Fibroblast of lung (primary cell): ENCODE data around the gene CLDN8. TPM values are rescaled to one million over a fixed set of nuclear protein-coding genes. Genes with fewer than 3 reads are reported as not detected.

Source experiments
- DNase-seq, 2 donors: peaks; one replicate each; pipeline versions ENCODE4 v3.0.0 to v3.0.0-alpha.2; 2010; ENCODE audit warnings: low read depth in 2 of 2
- H2AFZ ChIP-seq: 2 replicates; pipeline ENCODE4 v1.5.1; 2012; ENCODE audit warnings: low read length, control low read depth, inconsistent platforms
- H3K27ac ChIP-seq: 2 replicates; pipeline ENCODE4 v1.5.1; 2011; ENCODE audit warnings: low read length, control low read depth; ENCODE audit not compliant: insufficient read depth
- H3K27me3 ChIP-seq: 2 replicates; pipeline ENCODE4 v1.5.1; 2011; ENCODE audit warnings: mild to moderate bottlenecking, low read length; ENCODE audit not compliant: control insufficient read depth, insufficient read depth
- H3K36me3 ChIP-seq: 2 replicates; pipeline ENCODE4 v1.5.1; 2011; ENCODE audit warnings: low read length; ENCODE audit not compliant: control insufficient read depth, insufficient read depth
- H3K4me1 ChIP-seq: 2 replicates; pipeline ENCODE4 v1.5.1; 2011; ENCODE audit warnings: low read length; ENCODE audit not compliant: control insufficient read depth, insufficient read depth; ENCODE audit errors: extremely low read depth
- H3K4me2 ChIP-seq: 2 replicates; pipeline ENCODE4 v1.5.1; 2011; ENCODE audit warnings: low read length, control low read depth; ENCODE audit not compliant: insufficient read depth; ENCODE audit errors: extremely low read depth
- H3K4me3 ChIP-seq, 4 experiments: fragments of 200-600 bp in 1 of 4; sonication (generic) in 1 of 4; replicated peaks in 1 of 4; 2 replicates each; pipeline ENCODE4 v1.5.1; 2011 to 2016; ENCODE audit warnings: low read length in 4 of 4, low read depth in 3 of 4, mild to moderate bottlenecking in 3 of 4, control low read depth in 2 of 4, inconsistent platforms in 1 of 4, mixed read lengths in 1 of 4; ENCODE audit not compliant: insufficient read depth in 1 of 4; ENCODE audit errors: control extremely low read depth in 1 of 4
- H3K79me2 ChIP-seq: 2 replicates; pipeline ENCODE4 v1.5.1; 2012; ENCODE audit warnings: mild to moderate bottlenecking, low read length, inconsistent platforms; ENCODE audit not compliant: control insufficient read depth, insufficient read depth
- H3K9ac ChIP-seq: 2 replicates; pipeline ENCODE4 v1.5.1; 2011; ENCODE audit warnings: mild to moderate bottlenecking, low read length, control low read depth; ENCODE audit not compliant: insufficient read depth
- H3K9me3 ChIP-seq: 2 replicates; pipeline ENCODE4 v1.5.1; 2012; ENCODE audit warnings: low read depth, low read length; ENCODE audit not compliant: control insufficient read depth, insufficient read depth
- H4K20me1 ChIP-seq: 2 replicates; pipeline ENCODE4 v1.5.1; 2011; ENCODE audit warnings: low read length; ENCODE audit not compliant: control insufficient read depth, insufficient read depth; ENCODE audit errors: extremely low read depth
- CTCF ChIP-seq, 2 donors: IDR thresholded peaks in 1 of 2; conservative IDR thresholded peaks in 1 of 2; 1 replicate in 1 of 2; 2 replicates in 1 of 2; pipeline ENCODE4 v1.5.1; 2011 to 2012; ENCODE audit warnings: low read length in 2 of 2, control low read depth in 1 of 2, inconsistent platforms in 1 of 2, low read depth in 1 of 2, mild to moderate bottlenecking in 1 of 2
- EZH2 ChIP-seq: IDR thresholded peaks from 2 replicates; pipeline ENCODE4 v1.5.1; 2012; ENCODE audit warnings: low read length, control low read depth, mild to moderate bottlenecking; ENCODE audit errors: missing control alignments
- polyA plus RNA-seq, 2 donors: library from polyadenylated mRNA; depleted of rRNA in 1 of 2; stranded (reverse) in 1 of 2; unstranded in 1 of 2; fragments of >200 nt; gene quantifications; 2 replicates each; pipeline ENCODE4 v1.2.1, GENCODE V29; 2011 to 2012; ENCODE audit warnings: missing spikeins in 1 of 2
- total RNA-seq: library from RNA; depleted of rRNA; stranded (reverse); fragments of >200 nt; gene quantifications from 2 replicates; pipeline ENCODE4 v1.2.1, GENCODE V29; 2014

The CLDN8 gene
- total and polyA plus RNA-seq, 2 donors (not counting 1 experiment from before 2014, with no cell fraction given), result not detected

GRCh38 chr21:30166705-30167104 is 49.2 kb downstream of the CLDN8 start, which contains the start of gene CLDN17:
Gene CLDN17, minus strand, starts transcription at chr21:30166805. Its CDS starts 188 bp downstream, at chr21:30166617.
- no peak within 1 kb of the TSS for H3K4me2 ChIP-seq
- TF ChIP-seq EZH2 (no peak), CTCF (conservative IDR thresholded peaks at IDR 0.05 in 1 of 2, IDR thresholded peaks at IDR 0.05 in 1 of 2; ENCODE audit: low read depth in 1 of 2, low read length in 2 of 2) (no peak)
- no peaks in the 10 kb centered on the region for H3K79me2 ChIP-seq
- no peak for DNase-seq
- H3K4me3 ChIP-seq, result no peak within 1 kb of the TSS
- H3K36me3 ChIP-seq, result no peaks in the 10 kb centered on the region
- no peak within 1 kb of the TSS for H3K27ac ChIP-seq
- H3K27me3 ChIP-seq, result no peaks in the 10 kb centered on the region
- H3K9ac ChIP-seq, result no peak within 1 kb of the TSS
- no peak within 1 kb of the TSS for H2AFZ ChIP-seq
- H3K4me1 ChIP-seq, result no peaks in the 10 kb centered on the region
- no peaks in the 10 kb centered on the region for H3K9me3 ChIP-seq
- H4K20me1 ChIP-seq, result no peaks in the 10 kb centered on the region

GRCh38 chr21:30166171-30166570 is 49.7 kb downstream of the CLDN8 start:
- H3K79me2 ChIP-seq, result no peaks in the 10 kb centered on the region
- no peaks in the 10 kb centered on the region for H4K20me1 ChIP-seq
- DNase-seq, result no peak
- H3K4me3 ChIP-seq, result no peak overlapping the region
- no peaks in the 10 kb centered on the region for H3K36me3 ChIP-seq
- no peak overlapping the region for H3K4me2 ChIP-seq
- TF ChIP-seq CTCF (conservative IDR thresholded peaks at IDR 0.05 in 1 of 2, IDR thresholded peaks at IDR 0.05 in 1 of 2; ENCODE audit: low read depth in 1 of 2, low read length in 2 of 2), result no peak
- TF ChIP-seq EZH2, result no peak
- no peaks in the 10 kb centered on the region for H3K9me3 ChIP-seq
- no peaks in the 10 kb centered on the region for H3K4me1 ChIP-seq
- no peaks in the 10 kb centered on the region for H3K27me3 ChIP-seq
- H2AFZ ChIP-seq, result no peak overlapping the region
- no peak overlapping the region for H3K9ac ChIP-seq
- H3K27ac ChIP-seq, result no peak overlapping the region

- no peak for TF ChIP-seq EZH2
- TF ChIP-seq CTCF (conservative IDR thresholded peaks at IDR 0.05 in 1 of 2, IDR thresholded peaks at IDR 0.05 in 1 of 2; ENCODE audit: low read depth in 1 of 2, low read length in 2 of 2), result no peak
- no peaks in the 10 kb centered on the region for H3K9me3 ChIP-seq
- no peaks in the 10 kb centered on the region for H3K79me2 ChIP-seq
- no peaks in the 10 kb centered on the region for H4K20me1 ChIP-seq
- no peaks in the 10 kb centered on the region for H3K36me3 ChIP-seq
- no peak overlapping the region for H3K4me3 ChIP-seq
- no peak overlapping the region for H3K4me2 ChIP-seq
- no peak overlapping the region for H2AFZ ChIP-seq
- H3K9ac ChIP-seq, result no peak overlapping the region
- no peak for DNase-seq
- no peaks in the 10 kb centered on the region for H3K4me1 ChIP-seq
- no peak overlapping the region for H3K27ac ChIP-seq
- no peaks in the 10 kb centered on the region for H3K27me3 ChIP-seq
Measured at GRCh38 chr21:30164796-30165195, 51.1 kb downstream of the CLDN8 start.

Other genes starting within 250 kb of the CLDN8 start
- gene CLDN17, start 49.3 kb downstream of the CLDN8 start, total RNA-seq, result not detected in 2 replicates
- gene CLDN17, start 49.3 kb downstream of the CLDN8 start, polyA plus RNA-seq, result not detected in 2 replicates
- gene KRTAP24-1, start 66.9 kb upstream of the CLDN8 start, total RNA-seq, result not detected in 2 replicates
- not detected in 2 replicates for gene KRTAP24-1, start 66.9 kb upstream of the CLDN8 start, polyA plus RNA-seq
- gene KRTAP25-1, start 73.4 kb upstream of the CLDN8 start, total RNA-seq, result not detected in 2 replicates
- not detected in 2 replicates for gene KRTAP25-1, start 73.4 kb upstream of the CLDN8 start, polyA plus RNA-seq
- not detected in 2 replicates for gene KRTAP26-1, start 104.2 kb upstream of the CLDN8 start, total RNA-seq
- gene KRTAP26-1, start 104.2 kb upstream of the CLDN8 start, polyA plus RNA-seq, result not detected in 2 replicates
- gene KRTAP27-1, start 121.6 kb upstream of the CLDN8 start, total RNA-seq, result not detected in 2 replicates
- gene KRTAP27-1, start 121.6 kb upstream of the CLDN8 start, polyA plus RNA-seq, result not detected in 2 replicates
- not detected in 2 replicates for gene KRTAP23-1, start 132.5 kb upstream of the CLDN8 start, total RNA-seq
- gene KRTAP23-1, start 132.5 kb upstream of the CLDN8 start, polyA plus RNA-seq, result not detected in 2 replicates
- gene KRTAP13-2, start 156.2 kb upstream of the CLDN8 start, total RNA-seq, result not detected in 2 replicates
- gene KRTAP13-2, start 156.2 kb upstream of the CLDN8 start, polyA plus RNA-seq, result not detected in 2 replicates
- gene KRTAP13-1, start 179.9 kb upstream of the CLDN8 start, total RNA-seq, result not detected in 2 replicates
- not detected in 2 replicates for gene KRTAP13-1, start 179.9 kb upstream of the CLDN8 start, polyA plus RNA-seq
- not detected in 2 replicates for gene KRTAP13-3, start 209.8 kb upstream of the CLDN8 start, total RNA-seq
- not detected in 2 replicates for gene KRTAP13-3, start 209.8 kb upstream of the CLDN8 start, polyA plus RNA-seq
- gene KRTAP13-4, start 214.1 kb upstream of the CLDN8 start, total RNA-seq, result not detected in 2 replicates
- not detected in 2 replicates for gene KRTAP13-4, start 214.1 kb upstream of the CLDN8 start, polyA plus RNA-seq
- not detected in 2 replicates for gene KRTAP15-1, start 224.2 kb upstream of the CLDN8 start, total RNA-seq
- gene KRTAP15-1, start 224.2 kb upstream of the CLDN8 start, polyA plus RNA-seq, result not detected in 2 replicates